ENCODE measurements around the gene OSBPL10.

DNA sequence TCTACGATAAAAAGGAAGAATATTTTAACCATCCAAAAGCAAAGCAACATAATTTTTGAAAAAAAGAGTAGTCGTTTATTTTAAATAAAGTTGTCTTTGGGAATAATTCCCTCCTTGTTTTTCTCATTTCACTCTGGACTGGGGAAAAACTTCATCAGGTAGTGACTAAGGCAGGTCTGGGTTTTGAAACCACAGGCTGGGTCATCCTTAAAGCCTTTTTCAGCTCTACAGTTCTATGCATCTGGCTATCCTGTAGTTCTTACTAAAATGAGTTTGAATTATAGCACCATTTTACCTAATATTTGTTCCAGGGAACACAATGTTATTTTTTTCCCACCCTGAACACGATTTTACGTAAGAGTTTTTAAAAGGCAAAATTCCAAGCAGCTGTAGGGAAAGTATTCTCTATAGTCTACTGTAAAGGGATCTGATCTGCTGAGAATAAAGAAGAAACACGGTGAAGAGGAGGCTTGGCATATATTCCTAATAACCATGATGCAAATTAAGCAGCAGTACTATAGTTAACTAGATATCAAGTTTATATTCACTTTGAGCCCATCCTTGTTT lies 107.7 kb downstream of the OSBPL10 start:
- TF ChIP-seq, protein P1, sequence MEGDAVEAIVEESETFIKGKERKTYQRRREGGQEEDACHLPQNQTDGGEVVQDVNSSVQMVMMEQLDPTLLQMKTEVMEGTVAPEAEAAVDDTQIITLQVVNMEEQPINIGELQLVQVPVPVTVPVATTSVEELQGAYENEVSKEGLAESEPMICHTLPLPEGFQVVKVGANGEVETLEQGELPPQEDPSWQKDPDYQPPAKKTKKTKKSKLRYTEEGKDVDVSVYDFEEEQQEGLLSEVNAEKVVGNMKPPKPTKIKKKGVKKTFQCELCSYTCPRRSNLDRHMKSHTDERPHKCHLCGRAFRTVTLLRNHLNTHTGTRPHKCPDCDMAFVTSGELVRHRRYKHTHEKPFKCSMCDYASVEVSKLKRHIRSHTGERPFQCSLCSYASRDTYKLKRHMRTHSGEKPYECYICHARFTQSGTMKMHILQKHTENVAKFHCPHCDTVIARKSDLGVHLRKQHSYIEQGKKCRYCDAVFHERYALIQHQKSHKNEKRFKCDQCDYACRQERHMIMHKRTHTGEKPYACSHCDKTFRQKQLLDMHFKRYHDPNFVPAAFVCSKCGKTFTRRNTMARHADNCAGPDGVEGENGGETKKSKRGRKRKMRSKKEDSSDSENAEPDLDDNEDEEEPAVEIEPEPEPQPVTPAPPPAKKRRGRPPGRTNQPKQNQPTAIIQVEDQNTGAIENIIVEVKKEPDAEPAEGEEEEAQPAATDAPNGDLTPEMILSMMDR (conservative IDR thresholded peaks at IDR 0.05; ENCODE audit: low read length), result no peak
- no peak for TF ChIP-seq EZH2phosphoT487 (IDR thresholded peaks at IDR 0.05; ENCODE audit: borderline replicate concordance)

All from Loucy (cell line).